ENCODE data around the gene UBAP1L. TPM values are rescaled to one million over a fixed set of nuclear protein-coding genes. Genes with fewer than 3 reads are reported as not detected.
"Not testable (repeated sequence)": the region's sequence is repeated elsewhere in the genome, so short reads cannot be mapped to it uniquely, and the experiment has no call there.

The UBAP1L gene
- total RNA-seq, 2 experiments from 2014 or later, result 7.2 TPM

DNA sequence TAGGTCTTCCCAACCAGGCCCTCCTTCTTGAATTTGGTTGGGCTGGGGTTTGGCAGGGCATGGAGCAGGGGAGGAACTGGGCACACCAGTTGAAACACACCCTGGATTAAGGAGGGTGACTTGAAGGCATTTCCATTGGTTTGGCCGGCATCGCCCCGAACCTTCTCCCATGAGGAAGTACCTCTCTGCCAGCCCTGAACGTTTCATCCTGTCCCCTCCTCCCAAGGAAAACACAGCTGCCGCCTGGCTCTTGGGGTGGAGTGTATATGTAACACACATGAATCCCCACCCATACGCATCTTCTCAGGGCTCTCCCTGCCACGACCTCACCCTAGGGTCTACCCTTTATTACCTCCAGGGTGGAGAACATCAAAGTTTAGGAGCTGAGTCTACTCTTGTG lies 14.6 kb downstream of the UBAP1L start:
- ChIA-PET CTCF (no interaction called here), POLR2A (no interaction called here)
- Mint-ChIP-seq H3K27ac (no peak overlapping the region), H3K27me3 (no peaks in the 10 kb centered on the region), H3K4me3 (no peak overlapping the region), H3K4me1 (ENCODE audit: low read depth) (no peaks in the 10 kb centered on the region), H3K36me3 (ENCODE audit: low read depth) (peaks cover 65% of the 10 kb centered on the region), H3K9me3 (no peaks in the 10 kb centered on the region)
- Histone ChIP-seq H3K27me3 (ENCODE audit: control insufficient read depth in 1 of 2, insufficient read depth in 2 of 2, low read length in 2 of 2) (no peaks in the 10 kb centered on the region), H3K9me3 (ENCODE audit: control insufficient read depth in 1 of 2, insufficient read depth in 1 of 2, low read length in 2 of 2) (no peaks in the 10 kb centered on the region), H3K27ac (ENCODE audit: low read depth in 1 of 2, low read length in 2 of 2) (no peak overlapping the region), H3K36me3 (ENCODE audit: insufficient read depth, low read length) (peaks cover 45% of the 10 kb centered on the region), H3K4me1 (ENCODE audit: insufficient read depth, low read length) (no peaks in the 10 kb centered on the region), H3K4me3 (ENCODE audit: low read length) (no peak overlapping the region)
- TF ChIP-seq, protein P1, sequence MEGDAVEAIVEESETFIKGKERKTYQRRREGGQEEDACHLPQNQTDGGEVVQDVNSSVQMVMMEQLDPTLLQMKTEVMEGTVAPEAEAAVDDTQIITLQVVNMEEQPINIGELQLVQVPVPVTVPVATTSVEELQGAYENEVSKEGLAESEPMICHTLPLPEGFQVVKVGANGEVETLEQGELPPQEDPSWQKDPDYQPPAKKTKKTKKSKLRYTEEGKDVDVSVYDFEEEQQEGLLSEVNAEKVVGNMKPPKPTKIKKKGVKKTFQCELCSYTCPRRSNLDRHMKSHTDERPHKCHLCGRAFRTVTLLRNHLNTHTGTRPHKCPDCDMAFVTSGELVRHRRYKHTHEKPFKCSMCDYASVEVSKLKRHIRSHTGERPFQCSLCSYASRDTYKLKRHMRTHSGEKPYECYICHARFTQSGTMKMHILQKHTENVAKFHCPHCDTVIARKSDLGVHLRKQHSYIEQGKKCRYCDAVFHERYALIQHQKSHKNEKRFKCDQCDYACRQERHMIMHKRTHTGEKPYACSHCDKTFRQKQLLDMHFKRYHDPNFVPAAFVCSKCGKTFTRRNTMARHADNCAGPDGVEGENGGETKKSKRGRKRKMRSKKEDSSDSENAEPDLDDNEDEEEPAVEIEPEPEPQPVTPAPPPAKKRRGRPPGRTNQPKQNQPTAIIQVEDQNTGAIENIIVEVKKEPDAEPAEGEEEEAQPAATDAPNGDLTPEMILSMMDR (IDR thresholded peaks at IDR 0.05), result no peak
- DNase-seq (no peak), ATAC-seq (ENCODE audit: poor library complexity) (no peak)
- intact Hi-C loops (cut with DNase I, micrococcal nuclease), result no loop called here

DNA sequence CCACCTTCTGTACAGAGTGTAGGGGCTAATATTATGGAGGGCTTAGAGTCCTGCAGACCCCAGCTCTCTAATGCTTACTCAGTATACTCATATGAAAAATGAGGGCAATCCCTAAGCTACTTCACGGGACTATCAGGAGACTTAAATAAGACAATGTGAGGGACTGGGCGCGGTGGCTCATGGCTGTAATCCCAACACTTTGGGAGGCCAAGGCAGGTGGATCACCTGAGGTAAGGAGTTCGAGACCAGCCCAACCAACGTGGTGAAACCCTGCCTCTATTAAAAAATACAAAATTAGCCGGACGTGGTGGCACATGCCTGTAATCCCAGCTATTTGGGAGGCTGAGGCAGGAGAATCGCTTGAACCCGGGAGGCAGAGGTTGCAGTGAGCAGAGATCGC lies 15.2 kb downstream of the UBAP1L start:
- ATAC-seq (ENCODE audit: poor library complexity); H3K9me3 ChIP-seq (ENCODE audit: control insufficient read depth in 1 of 2, insufficient read depth in 1 of 2, low read length in 2 of 2); intact Hi-C loops (cut with DNase I, micrococcal nuclease); H3K4me1 Mint-ChIP-seq (ENCODE audit: low read depth); H3K27ac Mint-ChIP-seq; CTCF ChIA-PET; POLR2A ChIA-PET; H3K27me3 ChIP-seq (ENCODE audit: control insufficient read depth in 1 of 2, insufficient read depth in 2 of 2, low read length in 2 of 2); H3K4me3 Mint-ChIP-seq; H3K4me3 ChIP-seq (ENCODE audit: low read length); H3K27me3 Mint-ChIP-seq; H3K9me3 Mint-ChIP-seq; H3K4me1 ChIP-seq (ENCODE audit: insufficient read depth, low read length); H3K27ac ChIP-seq (ENCODE audit: low read depth in 1 of 2, low read length in 2 of 2); DNase-seq: not testable (repeated sequence)
- peaks cover 39% of the 10 kb centered on the region for H3K36me3 ChIP-seq (ENCODE audit: insufficient read depth, low read length)
- H3K36me3 Mint-ChIP-seq (ENCODE audit: low read depth), result peaks cover 59% of the 10 kb centered on the region

DNA sequence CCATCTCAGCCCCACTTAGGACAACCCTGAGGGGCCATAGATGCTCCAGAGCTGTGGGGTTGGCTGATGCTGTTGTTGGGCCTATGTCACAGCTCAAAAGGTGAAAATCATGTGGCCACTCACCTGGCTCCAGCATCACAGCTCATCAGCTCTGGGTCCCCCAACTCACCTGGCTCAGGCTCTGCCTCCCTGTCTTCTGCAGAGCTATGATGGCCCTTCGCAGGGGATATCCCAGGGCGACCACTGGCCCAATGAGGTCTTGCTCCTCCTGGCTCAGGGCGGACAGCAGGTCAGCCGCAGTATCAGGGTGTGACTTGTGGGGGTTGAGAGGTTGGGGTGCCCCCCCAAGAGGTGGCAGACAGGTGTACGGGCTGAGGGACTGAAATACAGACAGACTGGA lies 15.7 kb downstream of the UBAP1L start:
- ATAC-seq (ENCODE audit: poor library complexity), result no peak
- Histone ChIP-seq H3K27ac (ENCODE audit: low read depth in 1 of 2, low read length in 2 of 2) (no peak overlapping the region), H3K36me3 (ENCODE audit: insufficient read depth, low read length) (peaks cover 39% of the 10 kb centered on the region), H3K4me1 (ENCODE audit: insufficient read depth, low read length) (no peaks in the 10 kb centered on the region), H3K9me3 (ENCODE audit: control insufficient read depth in 1 of 2, insufficient read depth in 1 of 2, low read length in 2 of 2) (no peaks in the 10 kb centered on the region), H3K4me3 (ENCODE audit: low read length) (no peak overlapping the region), H3K27me3 (ENCODE audit: control insufficient read depth in 1 of 2, insufficient read depth in 2 of 2, low read length in 2 of 2) (no peaks in the 10 kb centered on the region)
- DNase-seq, result no peak
- CTCF ChIA-PET, result no interaction called here
- TF ChIP-seq, protein P1 (IDR thresholded peaks at IDR 0.05), result no peak
- no peaks in the 10 kb centered on the region for H3K9me3 Mint-ChIP-seq
- intact Hi-C loops (cut with DNase I, micrococcal nuclease), result no loop called here
- H3K27me3 Mint-ChIP-seq, result no peaks in the 10 kb centered on the region
- POLR2A ChIA-PET, result no interaction called here
- H3K4me1 Mint-ChIP-seq (ENCODE audit: low read depth), result no peaks in the 10 kb centered on the region
- H3K27ac Mint-ChIP-seq, result no peak overlapping the region
- H3K36me3 Mint-ChIP-seq (ENCODE audit: low read depth), result peaks cover 58% of the 10 kb centered on the region
- no peak overlapping the region for H3K4me3 Mint-ChIP-seq

DNA sequence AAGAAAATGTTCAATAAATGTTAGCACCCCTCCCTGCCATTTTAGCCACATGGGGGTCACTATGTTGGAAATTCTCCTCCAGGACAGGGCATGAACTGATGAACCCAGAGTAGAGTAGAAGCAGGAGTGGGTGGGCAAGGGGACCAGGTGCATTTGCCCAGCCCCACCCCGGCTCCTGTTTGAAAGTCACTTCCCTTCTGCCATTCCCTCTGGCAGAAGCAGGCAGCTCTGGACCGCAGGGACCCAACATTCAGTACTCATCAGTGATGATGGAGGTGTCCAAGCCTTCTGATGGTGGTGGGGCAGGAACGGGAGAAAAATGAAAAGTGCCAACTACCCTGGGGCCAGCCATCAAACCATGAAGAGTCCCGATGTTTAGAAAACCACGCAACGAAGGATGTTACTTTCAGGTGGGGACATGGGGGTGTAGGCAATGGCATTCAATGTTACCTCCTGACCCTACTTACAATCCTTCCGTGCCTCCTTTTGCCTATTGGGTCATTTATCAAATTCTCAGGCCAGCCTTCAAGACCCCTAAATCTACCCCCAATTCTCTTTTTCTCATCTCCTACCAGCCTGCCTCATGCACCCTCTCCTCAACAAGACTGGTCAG lies 17.2 kb downstream of the UBAP1L start:
- Histone ChIP-seq H3K9me3 (ENCODE audit: control insufficient read depth in 1 of 2, insufficient read depth in 1 of 2, low read length in 2 of 2) (no peaks in the 10 kb centered on the region), H3K27ac (ENCODE audit: low read depth in 1 of 2, low read length in 2 of 2) (no peak overlapping the region), H3K27me3 (ENCODE audit: control insufficient read depth in 1 of 2, insufficient read depth in 2 of 2, low read length in 2 of 2) (no peaks in the 10 kb centered on the region), H3K4me1 (ENCODE audit: insufficient read depth, low read length) (no peaks in the 10 kb centered on the region), H3K4me3 (ENCODE audit: low read length) (no peak overlapping the region), H3K36me3 (ENCODE audit: insufficient read depth, low read length) (peaks cover 36% of the 10 kb centered on the region)
- Mint-ChIP-seq H3K4me3 (no peak overlapping the region), H3K36me3 (ENCODE audit: low read depth) (peaks cover 43% of the 10 kb centered on the region), H3K9me3 (no peaks in the 10 kb centered on the region), H3K27ac (no peak overlapping the region), H3K27me3 (no peaks in the 10 kb centered on the region), H3K4me1 (ENCODE audit: low read depth) (no peaks in the 10 kb centered on the region)
- intact Hi-C loops (cut with DNase I, micrococcal nuclease), result no loop called here
- ATAC-seq (ENCODE audit: poor library complexity), result no peak
- TF ChIP-seq, protein P1 (IDR thresholded peaks at IDR 0.05), result no peak
- POLR2A ChIA-PET, result no interaction called here
- DNase-seq, result no peak
- CTCF ChIA-PET, result no interaction called here
